Retinal pigment epithelial cell (primary cell): ENCODE results near the gene SASH3.

Source experiments
- DNase-seq: peaks from one replicate; pipeline ENCODE4 v3.0.0-alpha.2; 2010; ENCODE audit warnings: low read depth
- H3K4me3 ChIP-seq: 2 replicates; pipeline ENCODE4 v1.5.1; 2011; ENCODE audit warnings: mild to moderate bottlenecking, low read length, control low read depth, moderate library complexity
- TF ChIP-seq, protein P1 (sequence below): conservative IDR thresholded peaks from 2 replicates; pipeline ENCODE4 v1.5.1; 2011; ENCODE audit warnings: low read depth, low read length, control low read depth, inconsistent platforms

Gene SASH3

GRCh38 chrX:129785160-129785947 is 5.6 kb downstream of the SASH3 start:
- DNase-seq: no peak
- TF ChIP-seq, protein P1, sequence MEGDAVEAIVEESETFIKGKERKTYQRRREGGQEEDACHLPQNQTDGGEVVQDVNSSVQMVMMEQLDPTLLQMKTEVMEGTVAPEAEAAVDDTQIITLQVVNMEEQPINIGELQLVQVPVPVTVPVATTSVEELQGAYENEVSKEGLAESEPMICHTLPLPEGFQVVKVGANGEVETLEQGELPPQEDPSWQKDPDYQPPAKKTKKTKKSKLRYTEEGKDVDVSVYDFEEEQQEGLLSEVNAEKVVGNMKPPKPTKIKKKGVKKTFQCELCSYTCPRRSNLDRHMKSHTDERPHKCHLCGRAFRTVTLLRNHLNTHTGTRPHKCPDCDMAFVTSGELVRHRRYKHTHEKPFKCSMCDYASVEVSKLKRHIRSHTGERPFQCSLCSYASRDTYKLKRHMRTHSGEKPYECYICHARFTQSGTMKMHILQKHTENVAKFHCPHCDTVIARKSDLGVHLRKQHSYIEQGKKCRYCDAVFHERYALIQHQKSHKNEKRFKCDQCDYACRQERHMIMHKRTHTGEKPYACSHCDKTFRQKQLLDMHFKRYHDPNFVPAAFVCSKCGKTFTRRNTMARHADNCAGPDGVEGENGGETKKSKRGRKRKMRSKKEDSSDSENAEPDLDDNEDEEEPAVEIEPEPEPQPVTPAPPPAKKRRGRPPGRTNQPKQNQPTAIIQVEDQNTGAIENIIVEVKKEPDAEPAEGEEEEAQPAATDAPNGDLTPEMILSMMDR: no peak
- H3K4me3 ChIP-seq: no peak overlapping the region

GRCh38 chrX:129786210-129786651 is 6.5 kb downstream of the SASH3 start:
- TF ChIP-seq, protein P1: no peak
- no peak overlapping the region for H3K4me3 ChIP-seq
- no peak for DNase-seq

DNA sequence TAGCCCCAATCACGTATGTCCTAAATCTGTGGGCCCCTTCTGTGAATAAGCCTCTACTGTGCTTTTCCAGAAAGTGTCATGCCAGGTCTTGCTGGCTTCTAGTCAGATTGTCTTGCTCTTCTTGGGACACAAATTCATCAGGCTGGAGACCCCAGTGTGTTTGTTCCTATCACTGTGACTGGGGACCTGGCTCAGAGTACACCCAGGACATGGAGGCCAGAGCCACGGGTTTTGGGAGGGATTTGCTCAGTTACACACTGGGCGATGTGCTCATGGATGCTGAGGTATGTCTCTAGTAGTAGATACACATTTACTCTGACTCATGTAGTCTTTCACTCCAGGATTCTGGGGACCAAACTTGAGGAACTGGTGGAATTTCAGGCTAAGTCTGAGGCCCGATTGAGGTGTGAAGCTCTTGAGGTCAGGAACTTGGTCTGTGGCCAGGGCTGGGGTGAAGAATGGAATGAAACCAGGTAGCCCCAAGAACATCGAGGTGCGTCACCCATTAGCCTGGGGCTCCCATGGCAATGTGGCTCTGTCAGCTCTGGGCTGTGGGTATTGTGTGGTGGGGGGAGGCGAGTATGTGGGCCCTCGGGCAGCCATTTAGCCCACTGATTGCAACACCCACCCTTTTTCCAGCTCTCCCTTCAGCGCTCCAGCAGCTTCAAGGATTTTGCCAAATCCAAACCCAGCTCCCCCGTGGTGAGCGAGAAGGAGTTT is 7.7 kb downstream of the SASH3 start:
- TF ChIP-seq, protein P1: no peak
- H3K4me3 ChIP-seq: no peak overlapping the region
- DNase-seq: no peak

- TF ChIP-seq, protein P1: no peak
- no peak overlapping the region for H3K4me3 ChIP-seq
- DNase-seq: no peak
Measured at GRCh38 chrX:129788527-129788926, 8.8 kb downstream of the SASH3 start.

GRCh38 chrX:129790146-129790545 is 10.4 kb downstream of the SASH3 start:
- DNase-seq: no peak
- no peak overlapping the region for H3K4me3 ChIP-seq
- TF ChIP-seq, protein P1: no peak

DNA sequence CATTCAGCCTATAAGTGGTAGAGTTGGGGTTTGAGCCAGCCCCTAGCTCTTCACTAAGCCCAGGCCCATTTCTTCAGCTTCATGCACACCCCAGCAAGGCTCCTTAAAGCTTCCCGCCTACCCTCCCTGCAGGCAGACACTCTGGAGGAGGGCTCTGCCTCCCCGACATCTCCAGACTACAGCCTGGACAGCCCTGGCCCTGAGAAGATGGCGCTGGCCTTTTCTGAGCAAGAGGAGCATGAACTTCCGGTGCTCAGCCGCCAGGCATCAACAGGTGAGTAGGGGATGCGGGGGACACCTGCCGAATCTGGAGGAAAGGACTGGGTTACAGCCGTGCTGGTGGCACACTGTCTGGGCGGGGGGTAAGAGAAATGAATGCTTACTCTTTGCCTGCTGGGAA is 11.1 kb downstream of the SASH3 start:
- TF ChIP-seq, protein P1: no peak
- H3K4me3 ChIP-seq: no peak overlapping the region

DNA sequence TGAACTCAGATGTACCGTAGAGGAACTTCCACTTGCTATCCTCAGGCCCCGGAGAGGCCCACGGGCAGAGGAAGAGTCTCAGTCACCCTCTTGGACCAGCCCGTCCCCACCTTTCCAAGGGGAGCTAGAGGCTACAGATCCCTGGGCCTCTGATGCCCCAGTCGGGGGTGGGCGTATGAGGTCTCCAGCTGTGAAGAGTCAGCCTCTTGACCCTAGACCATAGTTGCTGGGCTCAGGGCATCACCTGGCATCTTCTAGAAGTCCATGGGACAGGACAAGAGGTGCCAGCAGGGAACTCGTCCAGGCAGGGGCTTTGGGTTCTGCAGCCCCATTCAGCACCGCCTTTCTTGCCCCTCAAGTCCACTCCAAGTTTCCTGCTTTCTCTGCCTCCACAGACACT is 11.6 kb downstream of the SASH3 start:
- TF ChIP-seq, protein P1: no peak
- no peak for DNase-seq
- no peak overlapping the region for H3K4me3 ChIP-seq

More for the DNA sequence above, 11.1 kb downstream of the SASH3 start:
- no peak for DNase-seq
